HL-60/S4 (cell line): Measurements from ENCODE around the gene ZFP36.
"Not testable (repeated sequence)": the region's sequence is repeated elsewhere in the genome, so short reads cannot be mapped to it uniquely, and the experiment has no call there.

Source experiments
- in situ Hi-C: fragments of 300-500 bp; cut with MboI; formaldehyde crosslinking; loops from 2 replicates; pipeline ENCODE4 v1.14.3; 2022; ENCODE audit warnings: low sequenced_read_pairs

Gene ZFP36, protein sequence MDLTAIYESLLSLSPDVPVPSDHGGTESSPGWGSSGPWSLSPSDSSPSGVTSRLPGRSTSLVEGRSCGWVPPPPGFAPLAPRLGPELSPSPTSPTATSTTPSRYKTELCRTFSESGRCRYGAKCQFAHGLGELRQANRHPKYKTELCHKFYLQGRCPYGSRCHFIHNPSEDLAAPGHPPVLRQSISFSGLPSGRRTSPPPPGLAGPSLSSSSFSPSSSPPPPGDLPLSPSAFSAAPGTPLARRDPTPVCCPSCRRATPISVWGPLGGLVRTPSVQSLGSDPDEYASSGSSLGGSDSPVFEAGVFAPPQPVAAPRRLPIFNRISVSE

DNA sequence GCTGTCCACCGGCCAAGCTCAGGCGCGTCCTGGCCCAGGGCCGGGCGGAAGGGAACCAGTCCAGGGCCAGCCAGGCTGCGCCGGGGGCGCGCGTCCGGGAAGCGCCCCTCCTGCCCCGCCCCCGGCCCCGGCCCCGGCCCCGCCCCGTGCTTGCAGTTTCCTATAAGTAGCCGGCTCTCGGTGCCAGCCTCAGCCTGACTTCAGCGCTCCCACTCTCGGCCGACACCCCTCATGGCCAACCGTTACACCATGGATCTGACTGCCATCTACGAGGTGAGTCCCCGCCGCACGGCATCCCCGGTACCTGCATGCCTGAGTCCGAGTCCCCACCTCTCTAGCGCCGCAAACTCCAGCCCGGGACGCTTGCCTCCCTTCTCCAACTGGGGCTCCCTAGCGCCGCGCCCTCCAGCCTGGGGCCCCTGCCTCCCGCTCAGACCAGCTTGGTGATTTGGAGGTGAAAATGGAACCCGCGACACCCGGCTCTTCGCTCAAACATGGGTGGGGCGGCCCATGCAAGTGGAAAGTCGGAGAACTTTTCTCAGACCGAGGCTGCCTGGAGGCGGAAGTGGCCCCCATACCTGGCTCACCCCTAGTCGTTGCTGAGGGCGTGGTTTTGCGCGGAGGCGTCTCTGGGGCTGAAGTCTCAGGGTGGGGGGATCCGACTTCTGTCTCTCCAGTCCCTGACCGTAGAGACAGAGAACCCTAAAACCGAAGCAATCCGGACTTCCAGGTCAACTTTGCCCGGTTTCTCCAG, at the start of gene ZFP36:
Gene ZFP36 (plus strand): TSS at position 192 of the 754 bp plus-strand sequence. CDS start 58 bp downstream, at position 250.
- in situ Hi-C loops, result no loop called here

GRCh38 chr19:39359026-39359425, 47.6 kb upstream of the ZFP36 start:
- in situ Hi-C loops, result no loop called here

- in situ Hi-C loops, result no loop called here
Observed at GRCh38 chr19:39360599-39360998, 46.0 kb upstream of the ZFP36 start.

GRCh38 chr19:39362682-39363657, 43.7 kb upstream of the ZFP36 start:
- in situ Hi-C loops, result no loop called here

GRCh38 chr19:39363901-39364457, 42.7 kb upstream of the ZFP36 start:
- in situ Hi-C loops, result no loop called here

GRCh38 chr19:39365531-39365930, 41.1 kb upstream of the ZFP36 start:
- in situ Hi-C loops, result no loop called here

DNA sequence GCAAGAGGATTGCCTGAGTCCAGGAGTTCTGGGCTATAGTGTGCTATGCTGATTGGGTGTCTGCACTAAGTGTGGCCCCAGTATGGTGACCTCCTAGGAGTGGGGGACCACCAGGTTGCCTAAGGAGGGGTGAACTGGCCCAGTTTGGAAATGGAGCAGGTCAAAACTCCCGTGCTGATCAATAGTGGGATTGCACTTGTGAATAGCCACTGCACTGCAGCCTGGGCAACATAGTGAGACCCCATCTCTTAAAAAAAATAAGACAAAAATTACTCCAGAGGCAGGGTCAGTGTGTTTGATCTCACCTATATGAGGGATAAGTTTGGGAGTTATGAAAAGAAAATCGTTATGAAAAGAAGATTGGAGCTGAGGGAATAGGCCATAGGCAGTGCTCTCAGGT, 37.4 kb upstream of the ZFP36 start:
- in situ Hi-C loops, result no loop called here

- in situ Hi-C loops, result no loop called here
Observed at GRCh38 chr19:39370735-39371134, 35.9 kb upstream of the ZFP36 start.

- in situ Hi-C loops, result no loop called here
Observed at GRCh38 chr19:39372047-39372802, 34.4 kb upstream of the ZFP36 start.

- in situ Hi-C loops, result no loop called here
Observed at GRCh38 chr19:39372941-39373340, 33.7 kb upstream of the ZFP36 start.

DNA sequence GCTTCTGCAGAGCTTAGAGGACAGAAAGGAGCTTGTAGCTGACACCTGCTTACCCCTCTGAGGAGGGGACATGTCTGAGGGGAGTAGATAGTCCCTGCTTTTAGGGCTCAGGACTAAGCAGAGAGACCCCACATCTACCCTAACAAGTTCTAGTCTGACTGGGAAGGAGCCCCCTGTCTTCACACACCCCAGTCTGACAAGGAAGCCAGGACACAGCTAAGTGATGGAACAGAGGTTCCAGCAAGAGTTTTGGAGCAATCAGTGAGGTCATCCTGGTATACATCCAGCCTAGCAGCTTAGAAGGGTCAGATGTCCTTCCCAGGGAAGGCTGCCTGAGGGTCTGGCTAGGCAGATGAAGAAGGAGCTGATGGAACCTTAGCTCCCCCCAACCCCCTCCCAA, 30.7 kb upstream of the ZFP36 start:
- in situ Hi-C loops, result no loop called here

- in situ Hi-C loops, result no loop called here
Observed at GRCh38 chr19:39377373-39378362, 29.0 kb upstream of the ZFP36 start.

DNA sequence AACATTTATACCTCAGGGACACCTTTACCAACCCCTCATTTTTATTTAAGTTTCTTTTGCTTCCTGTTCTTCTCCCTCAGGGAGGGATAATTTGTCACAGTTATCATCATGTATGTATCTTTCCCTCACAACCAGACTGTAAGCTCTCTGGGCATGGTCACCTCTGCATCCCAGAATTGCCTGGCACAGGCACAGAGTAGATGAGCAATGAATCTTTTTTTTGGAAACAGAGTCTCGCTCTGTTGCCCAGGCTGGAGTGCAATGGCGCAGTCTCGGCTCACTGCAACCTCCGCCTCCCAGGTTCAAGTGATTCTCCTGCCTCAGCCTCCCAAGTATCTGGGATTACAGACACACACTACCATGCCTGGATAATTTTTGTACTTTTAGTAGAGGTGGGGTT, 27.3 kb upstream of the ZFP36 start:
- in situ Hi-C loops, result not testable (repeated sequence)

- in situ Hi-C loops, result no loop called here
Observed at GRCh38 chr19:39379865-39380396, 26.7 kb upstream of the ZFP36 start.

DNA sequence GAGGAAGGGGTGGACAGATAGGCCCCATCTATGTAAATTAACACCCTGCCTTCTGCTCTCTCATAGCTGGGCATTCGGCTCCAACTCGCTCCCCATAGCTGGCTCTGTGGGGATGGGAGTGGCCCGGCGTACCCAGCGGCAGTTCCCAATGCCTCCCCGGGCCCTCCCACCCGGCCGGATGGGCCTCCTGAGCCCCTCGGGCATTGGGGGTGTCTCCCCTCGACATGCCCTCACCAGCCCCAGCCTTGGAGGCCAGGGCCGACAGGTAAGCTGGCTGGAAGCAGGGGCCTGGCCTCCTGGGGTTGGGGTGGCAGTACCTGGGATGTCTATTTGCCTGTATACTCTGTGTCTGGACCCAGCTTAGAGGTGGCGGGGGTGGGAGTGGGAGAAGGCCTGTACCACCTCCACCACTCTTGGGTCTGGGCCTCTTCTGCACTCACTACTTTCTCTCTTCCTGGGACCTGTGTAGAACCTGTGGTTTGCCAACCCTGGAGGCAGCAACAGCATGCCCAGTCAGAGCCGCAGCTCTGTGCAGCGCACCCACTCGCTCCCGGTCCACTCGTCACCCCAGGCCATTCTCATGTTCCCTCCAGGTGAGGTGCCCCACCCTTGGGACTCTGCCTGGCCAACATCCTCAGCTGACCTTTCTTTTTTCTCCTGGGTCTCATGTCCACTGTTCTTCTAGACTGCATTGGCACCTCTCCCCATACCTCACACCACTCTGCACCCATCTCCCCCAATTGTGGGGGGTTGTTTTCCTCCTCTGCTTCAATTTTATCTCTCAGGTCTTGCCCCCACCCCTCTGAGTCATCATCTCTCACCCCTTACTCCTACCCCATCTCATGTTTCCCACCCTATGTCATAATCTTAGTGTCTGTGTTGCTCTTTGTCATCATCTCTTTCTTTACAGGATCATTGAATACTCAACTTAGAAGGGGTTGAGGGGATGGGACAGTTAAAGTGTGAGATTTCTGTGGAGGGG, 25.8 kb upstream of the ZFP36 start:
- in situ Hi-C loops, result no loop called here

DNA sequence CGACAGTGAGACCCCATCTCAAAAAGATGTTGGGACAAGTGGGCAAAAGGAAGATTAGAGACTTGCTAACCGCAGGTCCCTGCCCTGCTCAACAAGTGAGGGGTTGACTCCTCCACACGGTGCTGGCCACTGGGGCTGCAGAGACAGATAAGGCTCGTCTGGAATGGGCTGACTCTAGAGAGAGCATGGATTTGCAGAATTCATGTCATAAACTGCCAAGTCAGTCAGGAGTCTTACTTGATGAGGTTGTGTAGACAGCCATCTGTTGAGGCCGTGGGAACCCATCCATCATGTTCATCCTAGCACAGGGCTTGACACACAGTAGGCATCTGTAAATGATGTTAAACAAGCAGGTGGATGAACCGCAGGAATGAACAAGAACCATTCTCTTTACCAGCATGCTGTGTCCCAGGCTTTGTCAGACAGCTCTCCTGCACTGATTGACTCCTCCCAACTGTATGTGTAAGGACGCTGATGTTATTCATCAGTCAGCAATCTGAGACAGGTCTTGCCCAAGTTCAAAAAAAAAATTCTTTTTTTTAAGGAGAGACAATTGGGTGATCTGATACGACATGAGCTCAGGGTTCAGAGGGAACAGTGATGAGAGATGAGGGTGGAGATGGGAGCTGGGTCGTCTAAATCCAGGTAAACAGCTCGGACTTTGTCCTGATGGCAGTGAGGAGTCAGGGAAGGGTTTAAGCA, 24.6 kb upstream of the ZFP36 start:
- in situ Hi-C loops, result no loop called here
